Measurements from ENCODE around the gene FHIT. TPM values are rescaled to one million over a fixed set of nuclear protein-coding genes. Genes with fewer than 3 reads are reported as not detected.
A peak's percentile ranks its signal among the peaks of the same experiment; 100 is the strongest.

FHIT gene
- total and polyA plus RNA-seq, 2 of the 4 experiments (the other 2 are of a cell fraction): 0.07 TPM; not detected in 1

DNA sequence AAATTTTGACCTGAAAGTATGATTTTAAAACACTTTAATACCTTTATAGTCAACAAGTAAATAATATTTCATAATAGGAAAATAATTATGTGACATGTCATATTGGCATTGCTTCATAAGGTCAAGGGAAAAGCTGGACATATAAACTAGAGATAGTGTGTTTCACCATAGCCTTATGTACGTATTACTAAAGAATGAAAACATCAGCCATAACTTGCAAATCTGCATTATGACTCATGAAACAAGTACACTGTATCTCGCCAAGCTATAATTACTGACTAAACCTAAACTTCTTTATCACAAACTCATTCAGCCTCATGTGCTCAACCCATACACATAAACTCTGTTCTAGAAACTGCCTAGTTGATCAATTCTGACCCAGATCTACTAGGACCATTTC is 950.1 kb downstream of the FHIT start:
- H3K9ac ChIP-seq (ENCODE audit: low read depth, low read length): peak overlapping the region; percentile 47; the same call in 1 of the 2 replicates
- H2BK15ac ChIP-seq (ENCODE audit: low read depth, low read length): peak overlapping the region; percentile 91; the same call in 1 of the 3 replicates
- peak overlapping the region; percentile 98 for H3K18ac ChIP-seq (ENCODE audit: low read depth, low read length)
- peak overlapping the region; percentile 67; the same call in 1 of the 2 replicates for H2AK5ac ChIP-seq (ENCODE audit: low read depth, low read length)
- peak overlapping the region; percentile 98 for H2BK20ac ChIP-seq (ENCODE audit: low read depth, low read length)
- in situ Hi-C loops (cut with MboI; ENCODE audit: low sequenced_read_pairs): no loop called here
- dilution Hi-C loops (cut with HindIII; ENCODE audit: low sequenced_read_pairs, unreplicated experiment): no loop called here
- H4K5ac ChIP-seq (ENCODE audit: low read depth, low read length): peak overlapping the region; percentile 94; the same call in 1 of the 2 replicates
- H3K23ac ChIP-seq (ENCODE audit: low read depth, low read length): peak overlapping the region; percentile 87
- no peak overlapping the region for H2AK9ac ChIP-seq (replicated peaks; ENCODE audit: low read depth, low read length, poor library complexity)
- no peaks in the 10 kb centered on the region for H3K36me3 ChIP-seq (ENCODE audit: control insufficient read depth, insufficient read depth, low read length)
- ATAC-seq (ENCODE audit: low read depth): peak; percentile 75
- no peak overlapping the region for H3K4me3 ChIP-seq (ENCODE audit: insufficient read depth, low read depth, low read length)
- H3K9me1 ChIP-seq (ENCODE audit: insufficient read depth, low read length): no peaks in the 10 kb centered on the region; the same call in 1 of the 2 replicates
- no peaks in the 10 kb centered on the region for H3K9me3 ChIP-seq (ENCODE audit: control insufficient read depth, insufficient read depth, low read length)
- ChIA-PET POLR2A (ENCODE audit: unreplicated experiment) (no interaction called here), CTCF (interaction anchor here (0.6 to 1.3 kb wide), 2 partner anchors 23 to 965 kb away, joined by 3 read pairs; no protein-coding TSS in a partner anchor)
- H3K4ac ChIP-seq (ENCODE audit: low read depth, low read length): peak overlapping the region; percentile 94
- H3K56ac ChIP-seq (ENCODE audit: extremely low read depth, insufficient read depth, low read length): peak overlapping the region; percentile 74; the same call in 1 of the 2 replicates
- peak; percentile 94 for DNase-seq
- H3K4me2 ChIP-seq (ENCODE audit: low read depth, low read length): peak overlapping the region; percentile 81
- H4K91ac ChIP-seq (ENCODE audit: insufficient read depth, low read depth, low read length): peak overlapping the region; percentile 93
- no peaks in the 10 kb centered on the region for H3K79me1 ChIP-seq (ENCODE audit: low read depth in 1 of 2, low read length in 2 of 2)
- no peak overlapping the region for H2AFZ ChIP-seq (replicated peaks; ENCODE audit: low read length, poor library complexity)
- peak overlapping the region; percentile 32 to 92; a peak in 2 of 4 replicates for H4K8ac ChIP-seq (ENCODE audit: low read depth in 2 of 2, low read length in 2 of 2)
- BruUV-seq (replicated peaks): no TSS peak
- no peaks in the 10 kb centered on the region for H4K20me1 ChIP-seq (ENCODE audit: insufficient read depth, low read length)
- H3K27ac ChIP-seq (ENCODE audit: insufficient read depth, low read length): peak overlapping the region; percentile 96; the same call in 1 of the 2 replicates
- WGBS, 2 experiments (ENCODE audit: extremely low coverage in 2 of 2, insufficient read length in 1 of 2): 0% methylated on average over 1 of the region's 2 CpGs; no CpG with 5 or more reads in 1 of the 2 experiments
- peak overlapping the region; percentile 89 for H3K14ac ChIP-seq (replicated peaks; ENCODE audit: low read depth, low read length)
- H2BK5ac ChIP-seq (ENCODE audit: low read depth, low read length, poor library complexity, severe bottlenecking): peak overlapping the region; percentile 89
- no peaks in the 10 kb centered on the region for H3K27me3 ChIP-seq (ENCODE audit: control insufficient read depth, insufficient read depth, low read length)
- intact Hi-C loops (cut with micrococcal nuclease): no loop called here
- peak overlapping the region; percentile 95 for H2BK120ac ChIP-seq (ENCODE audit: low read depth, low read length)
- peaks cover 13% of the 10 kb centered on the region for H3K4me1 ChIP-seq (ENCODE audit: control insufficient read depth, insufficient read depth, low read length)
- TF ChIP-seq NFE2L2 (IDR thresholded peaks at IDR 0.05; ENCODE audit: low read depth, low read length): 0 out of 2 replicates have a peak, but pooled peaks have one; percentile 22
- no peak for TF ChIP-seq RAD21 (IDR thresholded peaks at IDR 0.05; ENCODE audit: low read length)
- peak; percentile 75 for TF ChIP-seq BHLHE40 (IDR thresholded peaks at IDR 0.05; ENCODE audit: low read depth, low read length)
- no peak for TF ChIP-seq CHD1 (IDR thresholded peaks at IDR 0.05; ENCODE audit: low read depth, low read length)
- no peak for TF ChIP-seq POLR2A (IDR thresholded peaks at IDR 0.05; ENCODE audit: low read depth, low read length)
- TF ChIP-seq SMC3 (IDR thresholded peaks at IDR 0.05; ENCODE audit: low read depth, low read length): no peak
- TF ChIP-seq, protein P1, sequence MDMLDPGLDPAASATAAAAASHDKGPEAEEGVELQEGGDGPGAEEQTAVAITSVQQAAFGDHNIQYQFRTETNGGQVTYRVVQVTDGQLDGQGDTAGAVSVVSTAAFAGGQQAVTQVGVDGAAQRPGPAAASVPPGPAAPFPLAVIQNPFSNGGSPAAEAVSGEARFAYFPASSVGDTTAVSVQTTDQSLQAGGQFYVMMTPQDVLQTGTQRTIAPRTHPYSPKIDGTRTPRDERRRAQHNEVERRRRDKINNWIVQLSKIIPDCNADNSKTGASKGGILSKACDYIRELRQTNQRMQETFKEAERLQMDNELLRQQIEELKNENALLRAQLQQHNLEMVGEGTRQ (IDR thresholded peaks at IDR 0.05; ENCODE audit: low read depth, low read length): no peak
- TF ChIP-seq CEBPB (IDR thresholded peaks at IDR 0.05; ENCODE audit: low read depth, low read length): peak; percentile 97
- no peak for TF ChIP-seq MXI1 (IDR thresholded peaks at IDR 0.05; ENCODE audit: borderline replicate concordance, low read depth, low read length)
- TF ChIP-seq, protein P2, sequence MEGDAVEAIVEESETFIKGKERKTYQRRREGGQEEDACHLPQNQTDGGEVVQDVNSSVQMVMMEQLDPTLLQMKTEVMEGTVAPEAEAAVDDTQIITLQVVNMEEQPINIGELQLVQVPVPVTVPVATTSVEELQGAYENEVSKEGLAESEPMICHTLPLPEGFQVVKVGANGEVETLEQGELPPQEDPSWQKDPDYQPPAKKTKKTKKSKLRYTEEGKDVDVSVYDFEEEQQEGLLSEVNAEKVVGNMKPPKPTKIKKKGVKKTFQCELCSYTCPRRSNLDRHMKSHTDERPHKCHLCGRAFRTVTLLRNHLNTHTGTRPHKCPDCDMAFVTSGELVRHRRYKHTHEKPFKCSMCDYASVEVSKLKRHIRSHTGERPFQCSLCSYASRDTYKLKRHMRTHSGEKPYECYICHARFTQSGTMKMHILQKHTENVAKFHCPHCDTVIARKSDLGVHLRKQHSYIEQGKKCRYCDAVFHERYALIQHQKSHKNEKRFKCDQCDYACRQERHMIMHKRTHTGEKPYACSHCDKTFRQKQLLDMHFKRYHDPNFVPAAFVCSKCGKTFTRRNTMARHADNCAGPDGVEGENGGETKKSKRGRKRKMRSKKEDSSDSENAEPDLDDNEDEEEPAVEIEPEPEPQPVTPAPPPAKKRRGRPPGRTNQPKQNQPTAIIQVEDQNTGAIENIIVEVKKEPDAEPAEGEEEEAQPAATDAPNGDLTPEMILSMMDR (conservative IDR thresholded peaks at IDR 0.05; ENCODE audit: low read depth, low read length): no peak
- TF ChIP-seq, protein P3, sequence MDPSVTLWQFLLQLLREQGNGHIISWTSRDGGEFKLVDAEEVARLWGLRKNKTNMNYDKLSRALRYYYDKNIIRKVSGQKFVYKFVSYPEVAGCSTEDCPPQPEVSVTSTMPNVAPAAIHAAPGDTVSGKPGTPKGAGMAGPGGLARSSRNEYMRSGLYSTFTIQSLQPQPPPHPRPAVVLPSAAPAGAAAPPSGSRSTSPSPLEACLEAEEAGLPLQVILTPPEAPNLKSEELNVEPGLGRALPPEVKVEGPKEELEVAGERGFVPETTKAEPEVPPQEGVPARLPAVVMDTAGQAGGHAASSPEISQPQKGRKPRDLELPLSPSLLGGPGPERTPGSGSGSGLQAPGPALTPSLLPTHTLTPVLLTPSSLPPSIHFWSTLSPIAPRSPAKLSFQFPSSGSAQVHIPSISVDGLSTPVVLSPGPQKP (IDR thresholded peaks at IDR 0.05; ENCODE audit: borderline replicate concordance, low read depth, low read length): no peak
- peak; percentile 15 for TF ChIP-seq RCOR1 (IDR thresholded peaks at IDR 0.05; ENCODE audit: insufficient replicate concordance, low read length)
- peak; percentile 95 for TF ChIP-seq FOS (IDR thresholded peaks at IDR 0.05; ENCODE audit: low read depth, low read length)
- TF ChIP-seq MAZ (IDR thresholded peaks at IDR 0.05; ENCODE audit: borderline replicate concordance, low read depth, low read length): no peak
- no peak for TF ChIP-seq RFX5 (IDR thresholded peaks at IDR 0.05; ENCODE audit: low read depth, low read length)
- peak; percentile 54; the same call in 1 of the 2 replicates for TF ChIP-seq MAFK (IDR thresholded peaks at IDR 0.05; ENCODE audit: low read depth, low read length)
